ENCODE data around the gene TBL1XR1.

TBL1XR1 gene

DNA sequence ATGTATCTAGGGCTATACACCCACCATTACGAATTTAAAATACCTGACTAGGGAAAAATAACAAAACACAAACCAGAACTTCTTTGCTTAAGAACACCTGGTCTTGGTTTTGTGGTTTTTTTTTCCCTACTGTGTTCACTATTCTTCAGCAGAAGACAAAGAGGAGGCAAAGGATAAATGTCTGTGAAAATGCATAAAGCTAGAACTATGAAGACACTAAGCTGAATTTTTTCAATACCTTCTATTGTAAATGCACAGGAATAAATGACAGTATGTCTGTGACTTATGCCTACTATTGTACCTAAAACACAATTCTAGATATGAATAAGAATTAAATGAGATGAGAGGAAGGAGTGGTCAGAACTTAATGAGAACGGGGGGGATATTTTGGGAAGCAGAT is 86.9 kb downstream of the TBL1XR1 start:
- no peak for DNase-seq (ENCODE audit: low read depth, low spot score)

DNA sequence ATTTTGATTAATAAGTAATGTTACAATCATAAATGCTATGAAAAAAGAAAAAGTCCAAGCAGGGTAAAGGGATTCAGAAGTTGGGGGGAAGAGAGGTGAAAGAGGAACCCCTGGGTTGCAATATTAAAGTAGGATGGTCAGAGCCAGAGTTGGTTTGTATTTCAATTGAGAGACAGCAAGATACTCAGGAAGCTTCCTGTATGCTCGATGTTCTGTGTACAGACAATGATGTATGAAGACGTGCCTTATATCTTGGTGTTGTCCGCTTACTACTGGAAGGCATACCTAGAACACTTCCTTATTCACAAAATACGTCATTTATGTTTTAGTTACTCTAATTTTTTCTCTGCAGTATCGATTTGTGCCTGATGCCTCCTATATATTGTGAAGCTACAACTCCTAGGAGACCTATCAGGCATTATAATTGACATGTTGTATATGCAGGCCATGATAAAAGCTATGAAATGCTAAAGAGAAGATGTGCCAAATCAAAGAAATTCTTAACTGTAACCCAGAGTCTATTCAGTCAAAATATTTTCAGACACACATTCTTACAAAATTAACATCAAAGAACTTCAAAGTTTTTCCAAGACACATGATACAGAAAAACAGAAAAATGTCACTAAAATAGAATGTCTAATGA is 87.5 kb downstream of the TBL1XR1 start:
- DNase-seq (ENCODE audit: low read depth, low spot score): no peak

DNA sequence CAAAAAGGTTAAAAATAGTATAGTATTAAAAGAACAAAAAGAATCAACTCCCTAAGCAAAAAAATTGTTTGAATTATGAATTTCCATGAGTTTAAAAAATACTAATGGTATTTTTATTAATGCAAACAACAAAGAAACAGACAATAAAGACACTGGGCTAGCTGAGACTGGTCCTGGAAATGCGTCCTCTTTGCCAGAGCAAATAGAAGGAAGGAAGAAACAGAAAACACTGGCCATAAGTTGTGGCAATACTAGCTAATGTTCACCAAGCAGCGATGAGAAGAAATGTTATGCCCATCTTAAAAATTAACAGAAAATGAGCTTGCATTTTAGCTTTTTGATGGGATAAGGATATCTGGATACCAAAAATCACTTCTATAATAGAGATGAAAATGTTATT is 88.6 kb downstream of the TBL1XR1 start:
- no peak for DNase-seq (ENCODE audit: low read depth, low spot score)

DNA sequence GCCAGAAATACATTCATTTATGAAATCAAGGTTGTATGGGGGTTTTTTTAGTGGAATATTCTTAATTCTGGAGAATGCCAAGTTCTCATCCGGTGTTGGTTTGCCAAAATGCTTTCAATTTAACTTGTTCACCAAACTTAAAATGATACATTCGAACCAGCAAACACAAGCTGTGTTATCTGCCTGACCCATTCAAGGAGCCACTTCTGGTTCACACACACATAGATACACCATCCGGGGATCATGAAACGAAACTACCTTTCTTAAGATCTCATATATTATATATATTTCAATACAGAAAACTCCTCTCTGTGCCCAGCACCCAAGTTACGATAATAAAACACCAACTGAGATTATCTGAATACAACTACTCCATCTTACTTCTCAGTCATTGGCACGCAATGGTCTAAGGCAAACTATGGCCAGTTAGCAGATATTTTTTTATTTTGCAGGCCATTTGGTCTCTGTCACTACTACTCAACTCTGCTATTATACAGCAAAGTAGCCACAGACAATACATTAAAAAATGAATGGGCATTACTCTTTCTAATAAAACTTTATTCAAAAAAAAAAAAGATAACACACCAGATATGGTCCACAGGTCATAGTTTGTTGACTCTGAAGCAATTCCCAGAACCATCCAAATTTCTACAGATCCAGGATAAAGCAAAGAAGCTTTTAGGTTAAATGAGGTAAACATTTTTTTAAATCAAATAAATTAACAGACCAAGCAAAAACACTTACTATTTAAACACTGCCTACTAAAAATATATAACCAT is 89.6 kb downstream of the TBL1XR1 start:
- DNase-seq (ENCODE audit: low read depth, low spot score): no peak

DNA sequence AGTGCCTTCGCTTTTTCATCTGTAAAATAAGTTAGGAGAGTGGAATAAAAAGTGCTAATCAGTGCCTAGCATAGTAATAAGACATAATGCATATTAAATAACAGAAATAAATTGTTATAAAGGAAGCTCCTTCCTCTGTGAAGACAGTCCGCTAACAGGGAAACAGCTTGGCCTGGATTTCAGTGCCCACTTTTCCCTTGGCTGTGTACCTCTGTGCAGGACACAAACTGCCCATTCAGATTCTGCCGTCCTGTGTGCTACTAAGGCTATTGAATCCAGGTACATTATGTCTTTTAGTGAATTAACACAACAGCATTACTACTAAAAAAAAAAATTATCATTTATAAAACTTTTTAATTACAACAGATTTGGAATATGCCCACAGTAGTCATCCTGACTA is 90.7 kb downstream of the TBL1XR1 start:
- no peak for DNase-seq (ENCODE audit: low read depth, low spot score)

DNA sequence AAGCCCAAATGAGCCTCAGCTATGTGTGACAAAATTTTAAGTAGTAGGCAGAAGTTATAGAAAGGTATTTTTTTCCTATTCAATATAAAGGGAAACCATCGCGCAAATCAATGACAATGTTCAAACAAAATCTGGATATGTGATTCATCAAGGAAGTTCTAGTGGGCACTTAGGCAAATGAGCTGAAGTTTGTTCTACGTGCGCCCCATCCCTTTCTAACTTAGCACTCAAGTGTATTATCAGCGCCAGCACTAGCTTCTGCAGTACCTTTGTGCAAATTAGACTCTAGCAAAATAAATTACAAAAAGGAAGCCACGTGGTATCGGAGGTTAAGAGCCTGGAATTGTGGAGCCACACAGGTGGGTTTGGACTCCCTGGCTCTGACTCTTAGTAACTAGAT is 91.1 kb downstream of the TBL1XR1 start:
- no peak for DNase-seq (ENCODE audit: low read depth, low spot score)

DNA sequence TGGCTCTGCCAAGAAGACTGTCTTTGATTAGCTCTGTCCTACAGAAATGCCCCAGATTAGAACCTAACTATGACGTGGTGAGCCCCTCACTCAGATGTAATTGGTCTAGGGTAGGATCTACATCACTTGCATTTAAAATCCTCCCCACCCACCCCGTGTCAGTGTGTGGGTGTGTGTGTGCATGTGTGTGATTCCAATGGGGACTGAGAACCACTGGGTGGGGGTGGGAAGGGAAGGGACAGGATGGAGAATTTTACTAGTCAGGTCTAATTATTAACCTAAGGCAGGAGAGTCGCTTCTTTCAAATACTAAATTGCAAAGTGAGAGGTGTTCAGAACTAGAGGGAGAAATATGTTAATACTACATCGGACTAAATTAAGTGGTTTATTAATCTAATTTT is 91.7 kb downstream of the TBL1XR1 start:
- DNase-seq (ENCODE audit: low read depth, low spot score): no peak

DNA sequence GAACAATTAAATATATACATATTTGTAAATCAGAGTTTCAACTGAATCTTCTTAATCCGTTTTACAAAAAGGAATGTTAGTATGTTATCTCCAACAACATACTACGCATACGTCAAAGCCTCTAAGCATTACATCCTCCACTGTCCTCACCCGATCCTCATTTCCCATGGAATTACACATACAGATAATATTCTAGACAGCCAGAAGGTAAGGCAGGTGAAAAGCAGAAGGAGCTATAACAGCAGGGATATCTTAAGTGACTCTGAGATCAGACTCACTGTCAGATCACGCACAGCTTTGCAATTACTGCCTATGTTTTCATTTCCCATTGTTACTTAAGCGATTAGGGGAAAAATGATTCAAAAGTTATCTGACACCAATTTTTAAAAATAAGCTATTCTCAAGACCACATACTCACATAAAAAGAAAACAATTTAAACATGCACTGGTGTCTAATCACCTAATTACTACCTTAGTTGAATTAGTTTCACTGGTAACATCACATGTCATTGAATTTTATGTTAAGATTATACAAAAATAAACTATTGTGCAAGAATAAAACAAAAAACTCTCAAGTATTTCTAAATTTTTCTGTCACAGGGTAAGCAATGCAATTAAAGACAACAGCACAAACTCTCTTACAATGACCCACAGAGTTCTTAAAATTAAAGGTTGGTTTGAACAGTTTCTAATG is 92.8 kb downstream of the TBL1XR1 start:
- no peak for DNase-seq (ENCODE audit: low read depth, low spot score)

DNA sequence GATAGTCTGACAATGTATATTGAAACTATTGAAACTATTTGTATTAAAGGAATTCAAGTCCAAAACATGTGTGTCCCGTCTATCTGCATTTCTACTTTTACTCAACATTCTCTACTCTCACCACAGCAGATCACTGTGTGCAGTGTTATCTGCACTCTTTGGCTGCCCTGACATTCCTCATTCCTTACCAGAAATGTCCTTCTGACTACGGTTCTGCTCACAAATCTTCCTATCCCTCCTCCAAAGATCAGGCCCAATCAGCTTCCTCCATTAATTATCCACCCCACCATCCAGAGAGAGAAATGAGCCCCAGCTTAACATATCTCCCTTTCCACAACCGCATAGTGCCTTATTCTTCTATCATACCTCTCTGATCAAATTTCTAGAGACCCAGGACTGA is 94.7 kb downstream of the TBL1XR1 start:
- DNase-seq (ENCODE audit: low read depth, low spot score): peak; percentile 14

DNA sequence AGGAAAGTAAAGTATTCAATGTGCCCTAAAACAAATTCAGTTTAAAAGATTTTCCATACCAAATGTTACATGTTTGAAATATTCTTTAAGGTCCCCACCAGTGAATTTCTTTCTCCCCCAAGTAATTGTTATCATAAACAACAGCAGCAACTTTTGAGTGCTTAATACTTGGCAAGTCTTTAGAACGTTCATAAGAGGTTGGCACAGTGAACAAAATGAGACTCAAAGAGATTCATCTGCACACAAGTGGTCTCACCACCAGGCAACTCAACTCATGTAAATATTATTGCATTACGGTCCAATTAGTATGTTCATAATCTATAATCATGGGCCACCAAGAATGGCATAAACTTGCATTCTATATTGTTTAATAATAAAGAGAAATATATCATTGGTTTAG is 98.7 kb downstream of the TBL1XR1 start:
- DNase-seq (ENCODE audit: low read depth, low spot score): no peak

DNA sequence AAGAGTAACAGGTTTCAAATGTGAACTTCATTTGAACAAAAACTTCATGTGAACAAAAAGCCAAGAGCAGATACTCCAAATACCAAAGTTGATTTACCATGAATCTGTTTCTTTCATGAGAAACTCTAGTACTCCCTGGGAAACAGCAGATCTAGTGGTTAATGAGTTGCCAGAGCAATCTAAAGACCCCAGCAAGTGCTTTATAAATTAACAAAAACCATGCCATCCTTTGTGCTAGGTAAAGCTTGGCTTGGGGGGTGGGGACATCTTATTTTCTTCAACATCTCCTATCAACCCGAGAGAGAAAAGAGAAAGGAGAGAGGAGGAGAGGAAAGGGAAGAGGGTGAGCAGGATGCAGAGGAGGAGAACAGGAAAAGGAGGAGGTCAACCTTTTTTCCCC is 100.7 kb downstream of the TBL1XR1 start:
- no peak for DNase-seq (ENCODE audit: low read depth, low spot score)

DNA sequence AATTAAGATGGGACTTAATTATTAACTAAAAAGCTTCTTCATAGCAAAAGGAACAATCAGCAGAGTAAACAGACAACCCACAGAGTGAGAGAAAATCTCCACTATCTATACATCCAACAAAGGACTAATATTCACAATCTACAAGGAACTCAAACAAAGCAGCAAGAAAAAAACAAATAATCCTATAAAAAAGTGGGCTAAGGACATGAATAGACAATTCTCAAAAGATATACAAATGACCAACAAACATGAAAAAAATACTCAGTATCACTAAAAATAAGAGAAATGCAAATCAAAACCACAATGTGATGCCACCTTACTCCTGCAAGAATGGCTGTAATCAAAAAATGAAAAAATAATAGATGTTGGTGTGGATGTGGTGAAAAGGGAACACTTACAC is 103.3 kb downstream of the TBL1XR1 start:
- no peak for DNase-seq (ENCODE audit: low read depth, low spot score)

DNA sequence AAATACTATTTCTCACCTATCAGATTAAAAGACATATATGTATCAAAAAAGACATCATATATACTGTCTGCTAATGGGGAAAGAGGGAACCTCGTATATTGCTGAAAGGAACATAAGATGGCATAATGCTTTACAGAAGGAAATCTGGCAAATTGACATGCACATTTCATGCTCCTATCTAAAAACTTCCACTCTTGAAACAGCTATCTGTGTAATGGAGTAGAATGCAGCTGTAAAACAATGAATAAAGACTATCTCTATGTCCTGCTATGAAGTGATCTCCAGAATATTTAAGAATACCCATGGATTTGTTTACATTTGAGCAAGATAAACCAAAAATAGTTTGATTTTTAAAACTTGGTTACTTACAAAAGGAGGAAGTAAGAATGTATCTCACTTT is 107.4 kb downstream of the TBL1XR1 start:
- DNase-seq (ENCODE audit: low read depth, low spot score): no peak

DNA sequence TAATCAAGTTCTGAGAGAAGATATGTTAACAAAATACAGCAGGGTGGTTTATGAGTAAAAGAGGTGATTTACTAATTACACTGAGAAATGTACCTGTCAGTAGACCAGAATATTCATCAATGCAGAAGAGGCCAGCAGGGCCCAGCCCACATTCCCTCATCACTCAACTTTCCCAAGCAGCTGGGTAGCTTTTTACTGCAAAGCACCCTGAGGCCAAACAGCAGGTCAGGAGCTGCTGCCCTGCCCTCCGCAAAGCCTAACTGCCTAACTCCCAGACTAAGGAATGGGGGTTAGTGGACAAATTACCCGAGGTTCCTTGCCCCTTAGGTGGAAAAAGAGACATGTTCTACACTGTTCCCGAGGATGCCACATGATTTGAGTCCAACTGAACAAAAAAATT is 108.2 kb downstream of the TBL1XR1 start:
- DNase-seq (ENCODE audit: low read depth, low spot score): peak; percentile 84

DNA sequence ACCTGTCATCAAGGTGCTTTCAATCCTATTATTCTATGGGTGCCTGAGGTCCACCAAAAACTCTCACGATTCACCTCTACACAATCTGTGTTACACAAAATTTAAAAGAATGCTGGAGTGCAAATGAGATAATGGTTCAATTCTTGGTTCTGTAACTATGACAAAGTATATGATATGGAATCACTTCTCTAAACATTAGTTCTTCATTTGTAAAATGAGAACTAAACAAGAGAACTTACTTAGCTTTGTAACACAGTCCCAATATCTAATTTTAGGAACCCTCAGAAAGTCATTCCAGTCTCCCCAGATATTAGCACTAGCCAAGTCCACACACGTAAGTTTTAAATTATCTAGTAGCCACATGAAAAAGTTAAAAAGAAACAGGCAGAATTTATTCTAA is 111.5 kb downstream of the TBL1XR1 start:
- DNase-seq (ENCODE audit: low read depth, low spot score): no peak

DNA sequence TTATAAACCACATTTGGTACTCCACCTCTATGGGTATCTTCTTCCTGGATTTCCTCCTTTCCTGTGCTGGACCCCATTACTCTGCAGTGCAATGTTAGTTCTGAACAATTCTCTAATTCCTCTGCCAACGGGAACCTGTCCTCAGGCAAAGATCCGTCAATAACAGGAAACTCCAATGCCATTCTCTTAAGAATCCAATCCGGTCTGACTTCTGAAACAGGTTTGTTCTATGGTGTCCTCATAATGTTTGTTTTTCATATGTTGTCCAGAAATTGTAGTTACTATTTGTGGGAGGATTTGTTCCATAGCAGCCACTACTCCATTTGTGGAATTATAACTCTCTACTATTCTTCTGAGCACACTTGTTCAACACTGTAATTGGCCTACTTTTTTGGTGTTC is 112.7 kb downstream of the TBL1XR1 start:
- no peak for DNase-seq (ENCODE audit: low read depth, low spot score)

DNA sequence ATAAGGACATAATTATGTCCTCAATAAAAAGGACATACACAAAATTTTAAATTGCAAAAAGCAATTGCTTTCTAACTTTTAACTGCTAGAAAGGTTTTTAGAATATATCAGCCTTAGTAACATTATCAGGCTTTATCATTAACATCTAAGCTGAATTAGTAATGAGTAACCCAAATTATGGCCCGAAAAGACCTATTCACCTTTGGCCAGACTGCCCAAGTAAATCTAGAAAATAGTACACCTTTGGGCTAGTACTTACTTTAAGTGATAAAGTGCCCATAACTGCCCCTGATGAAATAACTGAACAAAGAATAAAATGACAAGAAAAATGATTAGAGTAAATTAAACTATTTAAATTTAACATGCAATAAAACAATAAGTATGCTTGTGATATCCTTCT is 117.2 kb downstream of the TBL1XR1 start:
- no peak for DNase-seq (ENCODE audit: low read depth, low spot score)

DNA sequence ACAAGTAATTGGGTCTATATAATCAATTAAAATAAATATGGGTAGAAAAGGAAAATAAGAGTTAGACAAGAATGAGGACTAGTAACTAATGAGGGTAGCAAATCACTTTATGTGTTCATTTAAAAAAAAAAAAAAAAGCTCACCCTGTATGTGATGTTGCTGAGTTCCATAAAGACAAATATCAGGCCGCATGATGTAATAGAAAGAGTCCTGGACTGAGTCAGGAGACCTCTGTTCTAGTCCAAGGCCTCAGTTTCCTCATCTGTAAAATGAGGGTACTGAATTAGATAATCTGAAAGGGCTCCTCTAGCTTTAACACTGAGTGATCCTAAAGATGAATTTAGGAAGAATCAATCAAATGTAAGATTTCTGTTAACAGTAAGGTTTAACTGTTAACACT is 117.6 kb downstream of the TBL1XR1 start:
- no peak for DNase-seq (ENCODE audit: low read depth, low spot score)

DNA sequence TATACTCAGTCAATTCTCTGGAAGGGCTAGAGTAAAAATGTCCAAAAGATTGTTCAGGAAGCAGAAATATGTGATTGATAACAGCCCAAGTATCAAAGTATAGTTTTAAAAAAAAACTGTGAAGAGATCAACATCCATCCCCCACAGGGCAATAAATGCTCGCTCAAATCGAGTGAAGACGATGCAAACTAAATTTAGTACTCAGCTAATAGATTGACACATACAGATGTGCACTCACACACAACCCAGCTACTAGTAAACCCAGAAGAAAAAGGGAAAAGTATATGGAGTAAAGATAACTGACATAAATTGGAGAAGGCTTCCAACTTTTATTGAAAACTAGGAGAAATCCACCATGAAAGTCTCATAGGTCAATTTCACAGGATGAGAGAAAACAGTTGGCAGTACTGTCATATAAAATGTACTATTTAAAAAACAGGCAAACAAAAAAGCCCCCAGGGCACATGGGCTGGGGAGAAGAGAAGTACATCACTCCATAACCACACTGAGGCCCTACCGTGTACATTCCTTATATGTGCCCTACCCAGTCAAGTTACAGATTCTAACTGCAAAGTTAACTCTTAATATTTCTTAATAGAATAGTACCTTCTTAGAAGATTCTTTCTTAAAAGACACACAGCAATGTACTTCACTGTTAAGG is 125.7 kb downstream of the TBL1XR1 start:
- DNase-seq (ENCODE audit: low read depth, low spot score): no peak

DNA sequence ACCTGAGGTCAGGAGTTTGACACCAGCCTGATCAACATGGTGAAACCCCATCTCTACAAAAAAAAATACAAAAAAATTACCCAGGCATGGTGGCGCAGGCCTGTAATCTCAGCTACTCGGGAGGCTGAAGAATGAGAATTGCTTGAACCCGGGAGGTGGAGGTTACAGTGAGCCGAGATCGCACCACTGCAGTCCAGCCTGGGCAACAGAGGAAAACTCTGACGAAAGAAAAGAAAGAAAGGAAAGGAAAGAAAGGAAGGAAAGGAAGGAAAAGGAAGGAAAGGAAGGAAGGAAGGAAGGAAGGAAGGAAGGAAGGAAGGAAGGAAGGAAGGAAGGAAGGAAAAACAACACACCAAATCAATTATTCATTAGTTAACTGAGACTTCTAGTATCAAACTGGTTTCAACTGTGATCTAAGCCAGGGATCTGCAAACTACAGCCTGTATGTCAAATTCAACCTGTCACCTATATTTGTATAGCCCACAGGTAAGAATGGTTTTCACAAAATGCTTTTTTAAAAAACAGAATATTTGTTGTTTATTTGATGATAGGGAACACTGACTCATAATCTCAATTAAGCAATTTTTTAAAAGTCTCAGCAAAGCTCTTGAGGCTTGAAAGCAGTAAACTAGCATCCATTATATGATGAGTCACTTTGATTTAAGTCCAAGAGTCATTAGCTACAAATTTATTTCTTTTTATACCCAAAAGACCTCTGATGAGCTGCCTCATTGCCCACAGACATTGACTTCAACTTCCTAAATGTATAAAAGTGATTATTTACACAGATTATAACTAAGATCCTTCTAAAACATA is 127.6 kb downstream of the TBL1XR1 start:
- DNase-seq (ENCODE audit: low read depth, low spot score): no peak

DNA sequence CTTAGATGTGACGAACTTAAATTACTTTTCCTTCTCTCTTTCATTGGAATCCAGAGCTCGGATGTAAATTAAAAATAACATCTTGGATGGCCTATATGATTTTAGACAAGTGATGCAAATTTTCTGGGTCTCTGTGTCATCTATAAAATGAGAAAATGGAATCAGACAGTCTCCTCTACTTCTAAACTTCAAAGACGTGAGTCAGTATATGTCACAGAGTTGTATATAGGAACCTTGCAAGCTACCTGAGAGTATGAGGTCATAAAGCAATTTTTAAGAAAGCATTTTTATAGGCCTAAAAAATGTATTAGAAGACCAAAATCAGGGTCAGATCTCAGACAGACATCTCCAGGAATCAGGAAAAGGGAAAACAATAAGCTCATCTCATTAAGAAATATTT is 128.3 kb downstream of the TBL1XR1 start:
- DNase-seq (ENCODE audit: low read depth, low spot score): no peak

DNA sequence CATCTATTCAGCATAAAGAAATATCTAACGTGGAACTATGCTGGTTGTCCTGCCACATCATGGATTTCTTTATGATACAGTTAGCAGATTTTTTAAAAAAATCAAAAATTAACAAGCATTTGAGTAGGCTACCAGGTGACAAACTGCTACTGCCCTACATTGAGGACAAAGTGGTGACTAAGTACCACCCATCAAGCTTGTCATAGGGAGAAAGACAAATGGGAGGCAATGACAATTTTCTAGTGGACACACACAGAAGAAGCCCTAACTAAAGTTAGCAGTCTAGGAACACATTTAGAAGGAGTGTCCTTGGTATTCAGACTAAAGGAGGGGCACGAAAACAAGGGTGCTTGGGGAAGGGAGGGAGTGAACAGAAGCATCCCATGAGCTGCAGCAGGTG is 131.2 kb downstream of the TBL1XR1 start:
- DNase-seq (ENCODE audit: low read depth, low spot score): no peak

Measured in ELF-1 (cell line).